Testis (tissue), 2 donors: ENCODE results near the gene DYNC1I2.

Experiments
- POLR2A ChIP-seq: fragments of 450-650 bp; IDR thresholded peaks from one replicate; pipeline ENCODE4 v1.6.1; 2017; ENCODE audit warnings: antibody characterized with exemption, mild to moderate bottlenecking, moderate library complexity
- TF ChIP-seq, protein P1 (sequence below), 3 experiments: fragments of 450-650 bp in 2 of 3; fragments of 200-600 bp in 1 of 3; sonication (generic) in 1 of 3; IDR thresholded peaks; one replicate each; pipeline ENCODE4 v1.5.1; 2016 to 2019; ENCODE audit warnings: antibody characterized with exemption in 3 of 3, mild to moderate bottlenecking in 2 of 3, moderate library complexity in 1 of 3

DNA sequence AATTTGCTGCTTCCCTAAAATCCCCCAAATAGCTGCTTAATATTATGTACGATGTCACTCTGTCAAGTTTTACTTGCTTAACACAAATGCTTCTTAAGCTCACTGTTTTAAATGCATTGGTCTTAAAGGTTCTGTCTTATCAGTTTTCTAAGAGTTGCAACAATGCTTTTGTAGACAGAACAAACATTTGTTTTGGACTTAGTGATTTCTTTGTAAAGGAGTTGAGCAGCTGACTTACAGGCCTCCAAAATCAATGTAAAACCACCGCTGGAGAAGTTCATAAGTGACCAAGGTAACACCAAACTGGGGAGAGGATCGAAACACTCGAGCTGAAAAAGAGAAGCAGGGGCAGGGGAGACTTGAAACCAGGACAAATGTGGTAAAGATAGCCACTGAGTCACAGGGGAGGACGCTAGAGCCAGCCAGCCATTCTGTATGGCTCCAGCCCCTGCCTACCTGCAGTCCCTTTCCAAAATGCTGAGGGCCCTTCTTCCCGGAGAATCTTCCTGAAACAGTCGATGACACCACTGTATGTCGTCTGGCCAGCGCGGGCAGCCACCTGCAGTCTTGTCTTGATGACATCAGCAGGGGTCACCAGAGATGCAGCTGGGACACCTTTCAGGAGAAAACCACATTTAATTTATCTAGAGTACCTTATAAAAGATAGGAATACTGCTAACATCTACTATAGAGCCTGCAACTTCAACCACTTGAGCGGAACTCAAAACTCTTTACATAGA lies 100.2 kb downstream of the DYNC1I2 start:
- TF ChIP-seq POLR2A, result no peak
- TF ChIP-seq, protein P1, sequence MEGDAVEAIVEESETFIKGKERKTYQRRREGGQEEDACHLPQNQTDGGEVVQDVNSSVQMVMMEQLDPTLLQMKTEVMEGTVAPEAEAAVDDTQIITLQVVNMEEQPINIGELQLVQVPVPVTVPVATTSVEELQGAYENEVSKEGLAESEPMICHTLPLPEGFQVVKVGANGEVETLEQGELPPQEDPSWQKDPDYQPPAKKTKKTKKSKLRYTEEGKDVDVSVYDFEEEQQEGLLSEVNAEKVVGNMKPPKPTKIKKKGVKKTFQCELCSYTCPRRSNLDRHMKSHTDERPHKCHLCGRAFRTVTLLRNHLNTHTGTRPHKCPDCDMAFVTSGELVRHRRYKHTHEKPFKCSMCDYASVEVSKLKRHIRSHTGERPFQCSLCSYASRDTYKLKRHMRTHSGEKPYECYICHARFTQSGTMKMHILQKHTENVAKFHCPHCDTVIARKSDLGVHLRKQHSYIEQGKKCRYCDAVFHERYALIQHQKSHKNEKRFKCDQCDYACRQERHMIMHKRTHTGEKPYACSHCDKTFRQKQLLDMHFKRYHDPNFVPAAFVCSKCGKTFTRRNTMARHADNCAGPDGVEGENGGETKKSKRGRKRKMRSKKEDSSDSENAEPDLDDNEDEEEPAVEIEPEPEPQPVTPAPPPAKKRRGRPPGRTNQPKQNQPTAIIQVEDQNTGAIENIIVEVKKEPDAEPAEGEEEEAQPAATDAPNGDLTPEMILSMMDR (IDR thresholded peaks at IDR 0.05), result no peak
